ENCODE data around the gene TMCO2. TPM values are rescaled to one million over a fixed set of nuclear protein-coding genes. Genes with fewer than 3 reads are reported as not detected.
"Not testable (repeated sequence)": the region's sequence is repeated elsewhere in the genome, so short reads cannot be mapped to it uniquely, and the experiment has no call there.

Gene TMCO2
- polyA plus RNA-seq (ENCODE audit: insufficient read length in 4 of 4), result not detected

GRCh38 chr1:40247655-40248054 is at the start of gene TMCO2:
TMCO2 (plus strand) TSS chr1:40247937; CDS start chr1:40247994, 57 bp downstream.
- no peak for DNase-seq (ENCODE audit: low read depth in 4 of 4, low spot score in 2 of 4)

- no peak for DNase-seq (ENCODE audit: low read depth in 4 of 4, low spot score in 2 of 4)
Measured at GRCh38 chr1:40199126-40199525, 48.6 kb upstream of the TMCO2 start.

- DNase-seq (ENCODE audit: low read depth in 4 of 4, low spot score in 2 of 4), result no peak
Measured at GRCh38 chr1:40204856-40205255, 42.9 kb upstream of the TMCO2 start.

- no peak for DNase-seq (ENCODE audit: low read depth in 4 of 4, low spot score in 2 of 4)
Measured at GRCh38 chr1:40210511-40211204, 37.1 kb upstream of the TMCO2 start.

- DNase-seq (ENCODE audit: low read depth in 4 of 4, low spot score in 2 of 4), result no peak
Measured at GRCh38 chr1:40218333-40218732, 29.4 kb upstream of the TMCO2 start.

GRCh38 chr1:40221471-40221905 is 26.2 kb upstream of the TMCO2 start:
- DNase-seq (ENCODE audit: low read depth in 4 of 4, low spot score in 2 of 4), result not testable (repeated sequence)

- DNase-seq (ENCODE audit: low read depth in 4 of 4, low spot score in 2 of 4), result no peak
Measured at GRCh38 chr1:40221977-40222772, 25.6 kb upstream of the TMCO2 start.

- DNase-seq (ENCODE audit: low read depth in 4 of 4, low spot score in 2 of 4), result no peak
Measured at GRCh38 chr1:40224040-40224439, 23.7 kb upstream of the TMCO2 start.

GRCh38 chr1:40226192-40226591 is 21.5 kb upstream of the TMCO2 start:
- no peak for DNase-seq (ENCODE audit: low read depth in 4 of 4, low spot score in 2 of 4)

- no peak for DNase-seq (ENCODE audit: low read depth in 4 of 4, low spot score in 2 of 4)
Measured at GRCh38 chr1:40232444-40232843, 15.3 kb upstream of the TMCO2 start.

- no peak for DNase-seq (ENCODE audit: low read depth in 4 of 4, low spot score in 2 of 4)
Measured at GRCh38 chr1:40239626-40240025, 8.1 kb upstream of the TMCO2 start.

- DNase-seq (ENCODE audit: low read depth in 4 of 4, low spot score in 2 of 4), result no peak
Measured at GRCh38 chr1:40240390-40240789, 7.3 kb upstream of the TMCO2 start.

GRCh38 chr1:40241362-40241761 is 6.4 kb upstream of the TMCO2 start:
- DNase-seq (ENCODE audit: low read depth in 4 of 4, low spot score in 2 of 4), result no peak

GRCh38 chr1:40243351-40243750 is 4.4 kb upstream of the TMCO2 start:
- DNase-seq (ENCODE audit: low read depth in 4 of 4, low spot score in 2 of 4), result no peak

GRCh38 chr1:40244138-40244744 is 3.5 kb upstream of the TMCO2 start:
- no peak for DNase-seq (ENCODE audit: low read depth in 4 of 4, low spot score in 2 of 4)

GRCh38 chr1:40245686-40246085 is 2.1 kb upstream of the TMCO2 start:
- no peak for DNase-seq (ENCODE audit: low read depth in 4 of 4, low spot score in 2 of 4)

- DNase-seq (ENCODE audit: low read depth in 4 of 4, low spot score in 2 of 4), result no peak
Measured at GRCh38 chr1:40248412-40248811, 675 bp downstream of the TMCO2 start.

GRCh38 chr1:40251456-40251855 is 3.7 kb downstream of the TMCO2 start:
- no peak for DNase-seq (ENCODE audit: low read depth in 4 of 4, low spot score in 2 of 4)

- DNase-seq (ENCODE audit: low read depth in 4 of 4, low spot score in 2 of 4), result no peak
Measured at GRCh38 chr1:40252601-40253000, 4.9 kb downstream of the TMCO2 start.

GRCh38 chr1:40255231-40255630 is 7.5 kb downstream of the TMCO2 start:
- DNase-seq (ENCODE audit: low read depth in 4 of 4, low spot score in 2 of 4), result no peak

GRCh38 chr1:40256401-40257084 is 8.8 kb downstream of the TMCO2 start:
- DNase-seq (ENCODE audit: low read depth in 4 of 4, low spot score in 2 of 4), result no peak

Data from left renal cortex interstitium (tissue), 4 donors.